UCSD-AML1 (cell line): Measurements from ENCODE around the gene FAM169A.
"Not testable (repeated sequence)": the region's sequence is repeated elsewhere in the genome, so short reads cannot be mapped to it uniquely, and the experiment has no call there.

Experiments used
- DNase-seq: peaks from one replicate; lab custom pipeline; 2025; ENCODE audit not compliant: unreplicated experiment; lab: John Stamatoyannopoulos, UW

The FAM169A gene

DNA sequence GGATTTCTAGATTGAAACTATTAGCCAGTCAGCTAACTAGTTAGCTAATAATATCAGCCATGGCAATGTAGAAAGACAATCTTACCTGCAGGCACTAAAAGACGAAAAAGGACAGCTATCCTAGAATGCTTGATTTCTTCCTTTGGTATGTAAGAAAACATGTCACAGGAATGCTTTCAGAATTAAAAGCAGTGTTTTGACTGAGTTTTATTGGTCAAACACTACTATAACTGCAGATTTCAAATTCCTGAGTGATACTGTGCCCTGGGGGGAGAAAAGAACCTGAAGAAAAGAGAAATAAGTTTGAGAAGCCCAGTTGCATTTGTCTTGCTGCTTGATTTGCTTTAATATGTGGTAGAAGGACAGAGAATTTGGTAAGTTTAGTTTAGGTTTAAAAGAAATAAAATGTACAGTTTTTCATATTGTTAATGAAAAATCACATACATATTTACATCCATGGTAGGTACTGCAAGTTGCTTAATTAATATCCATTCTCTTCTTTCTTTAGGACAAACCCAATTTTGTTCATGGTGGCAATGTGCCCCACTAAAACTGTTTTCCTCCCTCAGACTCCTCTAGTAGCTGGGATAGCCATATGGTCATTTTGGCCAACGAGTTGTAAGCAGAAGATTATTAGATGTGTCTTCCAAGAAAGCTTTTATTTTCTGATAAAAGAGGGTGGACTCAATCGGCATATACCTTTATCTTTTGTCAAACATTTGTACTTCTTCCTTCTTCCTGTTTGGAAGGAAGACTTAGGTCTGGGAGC is 4.3 kb upstream of the FAM169A start:
- no peak for DNase-seq

DNA sequence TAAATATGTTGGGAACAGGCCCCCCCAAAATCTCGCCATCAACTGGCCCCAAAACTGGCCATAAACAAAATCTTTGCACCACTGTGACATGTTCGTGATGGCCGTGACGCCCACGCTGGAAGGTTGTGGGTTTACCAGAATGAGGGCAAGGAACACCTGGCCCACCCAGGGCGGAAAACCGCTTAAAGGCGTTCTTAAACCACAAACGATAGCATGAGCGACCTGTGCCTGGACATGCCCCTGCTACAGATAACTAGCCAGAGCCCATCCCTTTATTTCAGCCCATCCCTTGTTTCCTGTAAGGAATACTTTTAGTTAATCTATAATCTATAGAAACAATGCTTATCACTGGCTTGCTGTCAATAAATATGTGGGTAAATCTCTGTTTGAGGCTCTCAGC is 3.2 kb upstream of the FAM169A start:
- DNase-seq, result not testable (repeated sequence)

DNA sequence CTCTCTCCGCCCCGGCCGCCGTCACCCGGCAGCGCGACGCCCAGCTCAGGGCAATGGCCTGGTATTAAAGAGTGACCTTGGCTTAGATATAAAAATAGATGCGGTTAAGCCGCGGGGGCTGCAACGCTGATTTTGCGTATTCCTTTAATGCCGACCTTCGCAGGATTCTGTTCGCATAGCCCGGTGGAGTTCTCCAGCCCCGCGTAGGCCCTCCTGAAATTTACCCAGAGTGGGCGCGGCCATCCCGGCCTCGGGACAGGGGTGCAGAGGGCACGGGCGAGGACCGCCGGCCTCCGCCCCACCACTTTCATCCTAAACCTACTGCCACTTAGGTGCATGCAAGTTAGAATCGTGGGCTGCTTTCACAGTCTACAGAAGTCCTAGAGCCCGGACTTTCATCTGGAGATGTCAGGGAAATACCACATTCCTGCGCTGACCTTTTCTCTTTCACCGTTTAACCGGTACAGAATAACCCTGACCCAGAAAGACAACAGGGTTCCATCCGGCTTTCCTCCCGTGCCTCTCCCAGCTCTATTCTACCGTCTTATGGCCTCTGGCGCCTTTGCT is 492 bp upstream of the FAM169A start:
- DNase-seq, result no peak

DNA sequence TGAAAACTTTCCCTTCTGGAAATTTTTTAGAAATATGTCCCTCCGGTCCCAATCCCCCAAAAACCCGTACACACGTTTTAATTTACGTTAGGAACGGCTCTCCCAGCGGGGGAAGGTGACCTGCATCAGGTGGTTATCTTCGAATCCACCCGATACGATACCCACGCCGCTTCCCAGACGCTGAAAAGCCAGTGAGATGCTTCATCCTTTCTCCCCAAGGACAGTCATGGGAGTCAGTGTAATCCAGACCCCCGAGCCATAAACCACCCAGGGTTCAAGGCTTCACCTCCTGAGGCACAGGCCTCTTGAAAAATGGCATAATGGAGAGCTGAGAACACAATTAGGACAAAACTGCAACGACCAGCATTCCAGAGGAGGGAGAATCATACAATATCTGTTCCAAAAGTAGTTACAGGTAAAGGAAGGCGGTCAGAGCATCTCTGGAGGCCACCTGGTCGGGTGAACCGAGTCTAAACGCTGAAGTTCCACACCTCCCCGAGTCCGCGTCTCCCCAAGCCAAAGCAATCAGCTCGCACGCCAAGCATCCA is 857 bp downstream of the FAM169A start:
- no peak for DNase-seq

DNA sequence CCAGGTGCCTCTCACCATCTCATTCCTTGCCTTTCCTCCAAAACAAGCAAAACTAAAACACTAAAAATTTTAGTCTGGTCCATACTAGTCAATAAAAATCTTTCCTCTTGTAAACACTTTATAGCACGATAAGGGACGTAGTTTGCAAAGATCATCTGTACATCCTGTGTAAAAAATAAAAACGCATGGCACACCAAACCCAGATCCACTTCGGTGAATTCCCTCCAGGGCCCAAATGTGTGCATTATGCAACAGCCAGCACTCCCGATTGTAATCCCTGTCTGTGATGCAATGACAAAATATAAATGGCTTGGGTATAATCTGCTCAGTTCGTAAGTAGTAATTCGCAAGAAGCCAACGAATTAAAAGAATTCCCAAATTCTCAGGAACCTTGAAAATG is 1.4 kb downstream of the FAM169A start:
- no peak for DNase-seq

DNA sequence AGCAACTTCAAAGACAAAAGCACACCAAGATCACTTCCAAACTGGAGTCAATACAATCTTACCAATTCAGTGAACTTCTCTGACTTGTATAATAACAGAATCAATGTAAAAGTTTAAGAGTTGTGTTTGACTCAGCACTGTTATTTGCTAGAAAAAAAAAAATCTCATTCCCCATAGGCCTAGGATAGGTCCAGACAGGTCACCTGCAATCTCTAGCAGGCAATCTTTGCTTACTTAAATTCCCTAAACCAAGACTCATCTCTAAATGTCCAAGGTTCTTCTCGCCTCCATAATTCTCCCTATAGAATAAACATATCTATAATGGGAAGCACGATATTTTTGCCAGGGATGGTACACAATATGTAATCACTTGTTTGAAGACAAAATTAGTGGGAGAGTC is 2.5 kb downstream of the FAM169A start:
- no peak for DNase-seq

DNA sequence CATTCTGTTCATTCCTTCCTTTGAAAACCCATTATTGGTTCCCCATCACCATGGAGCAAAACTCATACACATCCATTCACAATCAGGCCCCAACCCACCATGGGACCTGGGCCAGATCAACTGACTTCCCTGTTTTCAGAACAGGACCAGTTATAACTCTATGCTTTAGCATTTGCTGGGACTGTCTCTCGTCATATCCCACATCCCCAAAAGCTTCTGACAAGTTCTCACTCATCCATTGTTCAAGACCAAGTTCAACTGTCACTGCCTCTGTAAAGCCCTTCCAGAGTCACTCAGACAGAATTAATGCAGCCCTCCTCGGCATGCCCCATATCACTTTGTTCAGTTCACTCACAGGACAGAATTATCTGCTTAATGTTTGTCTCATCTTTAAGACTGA is 4.0 kb downstream of the FAM169A start:
- no peak for DNase-seq

DNA sequence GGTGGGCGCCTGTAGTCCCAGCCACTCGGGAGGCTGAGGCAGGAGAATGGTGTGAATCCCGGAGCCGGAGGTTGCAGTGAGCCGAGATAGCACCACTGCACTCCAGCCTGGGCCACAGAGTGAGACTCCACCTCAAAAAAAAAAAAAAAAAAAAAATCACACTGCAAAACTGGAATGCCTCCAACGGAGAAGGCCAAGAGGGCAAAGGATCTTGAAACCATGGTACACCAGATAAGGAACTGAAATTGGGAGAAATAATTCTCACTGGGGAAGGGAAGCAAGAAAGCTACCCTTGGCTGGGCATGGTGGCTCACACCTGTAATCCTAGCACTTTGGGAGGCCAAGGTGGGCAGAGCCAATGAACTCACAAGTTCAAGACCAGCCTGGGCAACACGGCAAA is 9.2 kb downstream of the FAM169A start:
- not testable (repeated sequence) for DNase-seq

DNA sequence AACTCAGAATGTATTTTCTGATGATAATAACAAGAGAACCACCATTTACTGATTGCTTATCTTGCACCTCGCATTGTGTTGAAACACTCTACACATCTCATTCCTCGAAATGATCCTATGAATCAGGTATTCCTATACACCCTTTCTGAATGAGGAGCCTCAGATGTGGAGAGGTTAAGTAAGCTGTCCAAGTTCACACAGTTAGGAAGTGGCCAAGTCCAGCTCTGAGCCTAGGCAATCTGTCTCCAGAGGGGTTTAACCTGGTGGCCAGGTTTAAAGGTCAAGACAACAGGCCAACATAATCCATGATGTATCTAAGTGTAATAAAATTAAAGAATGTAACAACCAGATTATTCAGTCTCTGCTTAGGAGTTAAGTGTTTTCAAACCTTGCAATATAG is 12.9 kb downstream of the FAM169A start:
- no peak for DNase-seq

DNA sequence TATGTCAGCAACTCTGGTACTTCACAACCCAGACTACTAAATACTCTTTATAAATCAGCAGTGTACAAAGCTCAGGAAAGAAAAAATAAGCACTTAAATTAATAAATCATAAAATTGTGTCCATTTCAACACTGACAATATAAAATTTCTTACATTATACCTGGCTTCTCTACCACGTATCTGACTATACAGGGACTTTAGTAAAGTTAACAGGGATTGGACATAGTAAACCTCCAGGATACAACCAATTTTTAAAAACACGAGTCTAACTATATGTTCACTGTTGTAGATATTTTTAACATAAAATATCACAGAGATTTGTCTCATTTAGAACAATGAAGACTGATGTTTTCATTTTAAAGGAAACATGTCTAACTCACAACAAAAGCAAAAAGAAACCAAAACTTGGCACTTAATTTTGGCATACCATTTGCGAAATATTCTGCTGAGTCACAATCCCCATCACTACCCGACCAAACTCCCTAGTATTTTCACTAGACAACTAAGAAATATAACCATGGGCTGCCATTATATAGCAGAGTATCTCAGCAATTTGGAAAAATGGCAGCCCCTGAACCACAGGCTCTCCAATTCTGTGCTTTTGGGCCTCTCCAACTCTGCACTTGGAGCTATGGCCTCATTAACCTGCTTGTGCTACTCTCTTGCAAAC is 14.4 kb downstream of the FAM169A start:
- no peak for DNase-seq

DNA sequence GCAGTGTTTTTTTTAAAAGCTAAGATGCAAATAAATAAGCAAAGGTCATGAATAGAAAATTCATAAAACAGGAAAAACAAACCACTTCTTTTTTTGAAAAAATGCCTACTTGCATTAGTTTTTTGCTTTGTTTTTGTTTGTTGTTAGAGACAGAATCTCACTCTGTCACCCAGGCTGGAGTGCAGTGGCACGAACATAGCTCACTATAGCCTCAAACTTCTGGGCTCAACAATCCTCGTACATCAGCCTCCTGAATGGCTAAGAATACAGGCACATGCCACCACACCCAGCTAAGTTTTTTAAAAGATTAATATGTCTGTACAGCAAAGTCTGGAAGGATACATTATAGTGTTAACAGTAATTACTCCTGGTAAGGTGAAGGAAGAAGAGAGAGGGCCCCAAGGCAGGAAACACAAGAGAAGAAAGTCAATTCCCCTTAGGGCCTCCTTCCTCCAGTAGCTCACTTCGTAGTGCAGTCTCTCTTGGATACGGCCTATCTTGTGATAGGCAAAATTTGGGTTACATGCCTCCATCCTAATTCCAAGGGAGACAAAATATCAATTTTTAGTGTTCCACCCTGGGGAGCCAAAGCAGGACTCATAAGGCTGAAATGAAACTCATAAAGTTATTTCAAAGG is 15.3 kb downstream of the FAM169A start:
- no peak for DNase-seq

DNA sequence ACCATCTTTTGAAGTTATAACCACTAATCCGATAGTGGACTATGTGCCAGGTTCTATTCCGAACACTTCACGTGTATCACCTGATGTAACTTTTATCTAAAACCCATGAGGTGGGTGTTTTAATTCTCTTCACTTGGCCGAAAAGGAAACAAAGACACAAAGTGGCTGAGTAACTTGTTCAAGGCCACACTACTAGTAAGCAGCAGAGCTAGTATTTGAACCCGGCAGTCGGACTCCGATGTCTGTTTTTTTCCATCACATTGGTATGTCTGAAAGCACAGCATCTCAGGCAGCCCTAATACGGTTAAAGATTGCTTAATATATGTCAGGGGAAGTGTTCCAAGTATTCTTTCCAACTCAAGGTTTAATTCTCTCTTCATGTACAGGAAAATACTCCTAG is 16.2 kb downstream of the FAM169A start:
- DNase-seq, result no peak

DNA sequence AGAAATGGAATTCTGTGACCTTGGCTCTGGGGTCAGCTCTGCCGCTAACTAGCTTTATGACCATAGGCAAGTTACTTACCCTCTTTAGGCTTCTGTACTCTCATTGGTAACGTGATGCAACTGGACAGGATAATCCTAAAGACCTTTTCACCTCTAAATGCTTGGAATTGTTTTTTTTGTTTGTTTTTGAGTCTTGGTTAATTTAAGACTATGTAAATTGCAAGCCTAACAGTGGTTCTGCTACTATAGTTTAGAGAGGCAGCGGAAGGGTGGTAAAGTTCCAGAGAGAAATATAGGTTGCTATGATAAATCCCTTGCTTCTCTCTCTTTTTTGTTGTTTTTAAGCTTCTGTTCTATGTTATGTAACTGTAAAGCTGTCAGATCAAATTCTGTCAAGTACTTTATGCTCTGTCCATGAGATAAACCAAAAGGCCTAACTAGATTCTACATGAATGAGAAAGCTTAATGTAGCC is 17.6 kb downstream of the FAM169A start:
- DNase-seq, result no peak

DNA sequence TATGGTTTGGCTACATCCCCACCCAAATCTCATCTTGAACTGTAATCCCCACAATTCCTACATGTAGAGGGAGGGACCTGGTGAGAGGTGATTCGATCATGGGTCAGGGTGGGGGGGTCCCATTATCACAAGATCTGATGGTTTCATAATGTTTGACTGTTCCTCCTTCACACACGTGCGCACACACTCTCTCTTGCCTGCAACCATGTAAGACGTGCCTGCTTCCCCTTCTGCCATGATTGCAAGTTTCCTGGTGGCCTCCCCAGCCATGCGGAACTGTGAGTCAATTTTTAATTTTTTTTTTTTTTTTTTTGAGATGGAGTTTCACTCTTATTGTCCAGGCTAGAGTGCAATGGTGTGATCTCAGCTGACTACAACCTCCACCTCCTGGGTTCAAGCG is 27.0 kb downstream of the FAM169A start:
- no peak for DNase-seq

DNA sequence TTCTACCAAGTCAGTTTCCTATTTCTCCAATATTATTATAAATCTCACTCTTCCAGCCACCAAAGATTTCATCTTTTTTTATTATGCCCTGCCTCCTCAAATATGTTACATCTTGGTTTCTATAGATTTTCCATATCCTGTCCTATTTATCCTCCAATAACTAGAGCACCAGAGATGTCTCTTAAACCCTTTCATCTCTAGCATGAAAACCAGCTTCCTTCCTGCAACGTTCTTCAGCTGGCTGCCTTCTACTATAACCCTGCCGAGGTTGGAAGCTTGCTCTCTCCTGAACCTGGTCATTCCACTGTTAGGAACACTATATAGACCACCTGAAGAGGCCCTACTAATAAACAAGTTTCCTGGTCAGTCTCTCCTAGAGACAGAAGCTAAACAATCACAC is 27.9 kb downstream of the FAM169A start:
- DNase-seq, result no peak

DNA sequence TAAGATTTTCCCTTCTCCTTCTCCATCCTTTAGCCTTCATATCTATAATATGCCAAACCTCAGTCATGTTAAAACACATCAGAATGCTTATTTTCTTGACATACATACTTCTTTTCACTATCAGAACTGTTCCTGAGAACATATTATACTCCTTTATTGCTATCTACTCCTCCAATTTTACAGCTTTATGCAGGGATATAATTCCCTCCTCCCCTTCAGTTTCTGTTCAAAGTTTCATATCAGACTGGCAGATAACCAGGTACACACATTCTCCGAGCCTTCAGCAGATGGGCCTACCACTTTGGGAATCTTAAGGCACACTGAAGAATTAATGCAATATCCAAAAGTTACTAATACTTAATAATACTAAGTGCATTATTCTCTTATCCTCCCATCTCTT is 29.1 kb downstream of the FAM169A start:
- no peak for DNase-seq

DNA sequence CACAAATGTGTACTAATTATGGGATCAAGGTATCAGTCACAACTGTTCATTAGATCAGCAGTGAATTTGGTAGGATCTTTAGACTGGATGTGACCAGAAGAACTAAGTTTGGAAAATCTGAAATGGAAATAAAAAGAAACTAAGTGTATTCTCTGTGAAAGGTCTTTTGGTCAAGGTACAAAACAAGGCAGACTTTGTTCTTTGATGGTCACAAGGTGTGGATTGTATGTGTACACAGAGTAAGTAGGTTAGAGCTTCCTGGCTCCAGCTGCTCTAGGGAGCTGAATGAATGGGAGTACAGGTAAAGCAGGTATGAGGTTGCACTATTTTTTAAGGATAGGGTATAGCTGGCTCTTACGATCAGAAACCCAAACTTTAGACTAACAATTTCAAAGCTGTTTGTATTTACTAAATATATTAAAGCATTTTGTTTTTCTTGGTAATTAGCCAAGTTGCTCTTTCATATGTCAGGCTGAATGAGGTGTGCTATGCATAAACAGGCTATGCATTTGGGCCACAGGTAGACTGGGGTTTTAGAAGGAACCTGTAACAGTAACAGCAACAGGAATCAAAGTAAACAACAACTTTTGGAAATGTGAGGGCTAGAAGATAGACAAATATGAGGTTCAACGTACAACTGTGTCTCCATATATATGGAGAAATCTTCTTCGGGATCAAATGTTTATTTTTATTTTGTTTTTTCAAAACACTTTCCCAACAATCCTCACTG is 32.5 kb downstream of the FAM169A start:
- no peak for DNase-seq

DNA sequence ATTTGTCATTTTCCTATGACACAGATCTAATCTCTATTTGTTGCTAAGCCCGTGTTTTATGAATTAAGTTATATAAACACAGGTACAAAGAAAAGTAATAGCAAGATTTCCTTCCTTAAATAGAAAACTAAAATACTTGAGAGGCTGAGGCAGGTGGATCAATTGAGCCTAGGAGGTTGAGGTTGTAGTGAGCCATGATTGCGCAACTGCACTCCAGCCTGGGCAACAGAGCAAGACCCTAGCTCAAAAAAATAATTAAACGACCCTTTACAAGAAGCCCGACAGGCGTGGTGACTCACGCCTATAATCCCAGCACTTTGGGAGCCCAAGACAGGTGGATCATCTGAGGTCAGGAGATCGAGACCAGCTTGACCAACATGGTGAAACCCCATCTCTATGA is 36.8 kb downstream of the FAM169A start:
- no peak for DNase-seq

DNA sequence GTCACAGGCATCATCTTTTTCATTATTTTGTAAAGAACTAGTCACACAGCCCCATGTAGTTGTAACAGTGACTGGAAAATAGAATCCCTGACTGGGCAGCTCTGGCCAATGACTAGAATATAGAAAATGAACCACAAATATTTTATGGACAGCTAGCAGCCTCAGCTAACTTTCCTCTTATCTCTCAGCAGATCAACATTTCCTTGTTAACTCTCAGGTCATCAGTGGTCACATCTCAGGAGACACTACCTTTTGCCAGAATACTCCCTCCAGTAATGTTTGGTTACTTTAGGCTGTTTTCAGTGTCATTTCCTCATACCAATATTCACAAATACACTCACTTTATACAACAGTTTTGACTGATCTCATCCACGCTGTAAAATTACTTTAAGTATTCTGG is 43.9 kb downstream of the FAM169A start:
- DNase-seq, result no peak

DNA sequence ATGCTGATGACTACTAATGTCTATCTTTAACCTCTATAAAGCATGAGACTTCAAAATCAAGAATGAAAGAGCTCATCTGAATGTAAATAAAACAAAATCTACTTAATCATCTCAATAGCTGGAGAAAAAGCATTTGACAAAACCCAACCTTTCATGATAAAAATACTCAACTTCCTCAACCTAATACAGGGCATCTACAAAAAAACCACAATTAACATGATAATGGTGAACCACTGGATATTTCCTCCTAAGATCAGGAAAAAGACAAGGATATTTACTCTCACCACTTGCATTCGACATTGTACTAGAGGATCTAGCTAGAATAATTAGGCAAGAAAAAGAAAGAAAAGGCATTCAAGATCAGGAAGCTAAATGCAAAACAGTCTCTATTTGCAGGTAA is 49.3 kb downstream of the FAM169A start:
- DNase-seq, result no peak

DNA sequence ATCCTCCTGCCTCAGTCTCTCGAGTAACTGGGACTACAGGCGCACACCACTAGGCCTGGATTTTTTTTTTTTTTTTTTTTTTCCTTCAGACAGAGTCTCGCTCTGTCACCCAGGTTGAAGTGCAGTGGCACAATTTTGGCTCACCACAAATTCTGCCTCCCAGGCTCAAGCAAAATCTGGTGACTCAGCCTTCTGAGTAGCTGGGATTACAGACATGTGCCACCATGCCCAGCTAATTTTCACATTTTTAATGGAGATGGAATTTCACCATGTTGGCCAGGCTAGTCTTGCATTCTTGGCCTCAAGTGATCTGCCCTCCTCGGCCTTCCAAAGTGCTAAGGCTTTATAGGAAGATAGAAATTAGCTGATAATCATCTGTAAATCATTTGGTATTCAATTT is 55.3 kb downstream of the FAM169A start:
- no peak for DNase-seq
